GM12878 (cell line): Measurements from ENCODE around the gene PPP1CC. TPM values are rescaled to one million over a fixed set of nuclear protein-coding genes. Genes with fewer than 3 reads are reported as not detected.

ENCODE experiments used
- ATAC-seq: fragments of 200-7000 bp; cut with Tn5 transposase; 3 replicates; pipeline ENCODE4 v1.9.1; 2020; ENCODE audit warnings: mild to moderate bottlenecking, moderate library complexity
- BruUV-seq: library from RNA; stranded (reverse); fragments of 400-500 nt; replicated peaks from 2 replicates; lab custom pipeline; 2021; lab: Mats Ljungman, UMichigan
- CTCF ChIA-PET: fragments of 300-600 bp; sonication (Branson Sonifier 250); formaldehyde crosslinking; extraction: SDS; loops from one replicate; lab custom pipeline; 2021; ENCODE audit warnings: inconsistent platforms; lab: Yijun Ruan, JAX
- POLR2A ChIA-PET: fragments of 350-600 bp; formaldehyde crosslinking; extraction: SDS; loops from one replicate; lab custom pipeline; 2021; ENCODE audit warnings: inconsistent platforms; lab: Charles Lee
- RAD21 ChIA-PET: fragments of 300-600 bp; sonication (Branson Sonifier 250); formaldehyde crosslinking; loops from one replicate; lab custom pipeline; 2023; ENCODE audit warnings: antibody characterized with exemption; ENCODE audit not compliant: unreplicated experiment; lab: Charles Lee
- SMC1A ChIA-PET: fragments of 300-600 bp; sonication (Branson Sonifier 250); formaldehyde crosslinking; loops from one replicate; lab custom pipeline; 2023; ENCODE audit not compliant: unreplicated experiment, uncharacterized antibody; lab: Charles Lee
- DNase-seq: peaks from one replicate; pipeline ENCODE4 v3.0.0-alpha.2; 2011; ENCODE audit warnings: low read depth, low spot score
- FAIRE-seq: peaks from 3 replicates; lab custom pipeline; 2011; peaks lifted over from hg19 to GRCh38; lab: Jason Lieb, UNC
- H2AFZ ChIP-seq: 2 replicates; pipeline ENCODE4 v1.6.0; 2011; ENCODE audit warnings: low read depth, low read length, control low read depth; ENCODE audit not compliant: control insufficient read depth
- H3K27ac ChIP-seq: 2 replicates; pipeline ENCODE4 v1.5.1; 2011; ENCODE audit warnings: control low read depth; ENCODE audit not compliant: control insufficient read depth, insufficient read depth
- H3K27me3 ChIP-seq, 2 experiments: replicated peaks in 1 of 2; 2 replicates each; pipeline versions ENCODE4 v1.6.0 to v1.6.1; 2011; ENCODE audit warnings: low read length in 1 of 2; ENCODE audit not compliant: control insufficient read depth in 2 of 2, insufficient read depth in 2 of 2
- H3K36me3 ChIP-seq, 2 experiments: 2 replicates each; pipeline ENCODE4 v1.5.1; 2011; ENCODE audit warnings: low read length in 1 of 2; ENCODE audit not compliant: control insufficient read depth in 2 of 2, insufficient read depth in 2 of 2
- H3K4me1 ChIP-seq: 2 replicates; pipeline ENCODE4 v1.6.1; 2011; ENCODE audit warnings: mild to moderate bottlenecking, low read length, moderate library complexity, mixed read lengths; ENCODE audit not compliant: control insufficient read depth, insufficient read depth
- H3K4me2 ChIP-seq: 2 replicates; pipeline ENCODE4 v1.6.0; 2011; ENCODE audit warnings: control low read depth; ENCODE audit not compliant: control insufficient read depth, insufficient read depth
- H3K4me3 ChIP-seq: fragments of 200-600 bp; sonication (generic); 2 replicates; pipeline ENCODE4 v1.5.1; 2016
- H3K79me2 ChIP-seq: 2 replicates; pipeline ENCODE4 v1.6.0; 2011; ENCODE audit warnings: low read length; ENCODE audit not compliant: control insufficient read depth, insufficient read depth
- H3K9ac ChIP-seq: 2 replicates; pipeline ENCODE4 v1.8.0; 2011; ENCODE audit warnings: low read length, control low read depth, mixed read lengths; ENCODE audit not compliant: control insufficient read depth, insufficient read depth
- H3K9me3 ChIP-seq: replicated peaks from 3 replicates; pipeline ENCODE4 v1.5.1; 2011; ENCODE audit warnings: mild to moderate bottlenecking, low read length; ENCODE audit not compliant: control insufficient read depth, insufficient read depth
- H4K20me1 ChIP-seq: 2 replicates; pipeline ENCODE4 v1.6.0; 2011; ENCODE audit not compliant: control insufficient read depth, insufficient read depth
- MXI1 ChIP-seq: fragments of 150-350 bp; IDR thresholded peaks from 2 replicates; pipeline ENCODE4 v1.6.1; 2011; ENCODE audit warnings: low read depth, mild to moderate bottlenecking, inconsistent platforms, low read length, improper control_type of control experiment
- TCF3 ChIP-seq: IDR thresholded peaks from 2 replicates; pipeline ENCODE4 v1.6.1; 2012; ENCODE audit warnings: low read depth, mild to moderate bottlenecking, low read length, borderline replicate concordance; ENCODE audit not compliant: insufficient read depth
- YY1 ChIP-seq: IDR thresholded peaks from 2 replicates; pipeline ENCODE4 v1.6.1; 2011; ENCODE audit warnings: low read depth, mild to moderate bottlenecking, low read length
- ZBED1 ChIP-seq: IDR thresholded peaks from 2 replicates; pipeline ENCODE4 v1.6.1; 2016; ENCODE audit warnings: borderline replicate concordance
- WGBS: methylation state at CpG from one replicate; pipeline ENCODE4 v1.1.6; 2016; ENCODE audit warnings: low lambda C conversion rate; ENCODE audit not compliant: insufficient replicate concordance, insufficient coverage; ENCODE audit errors: missing lambda C conversion rate; 5-methylcytosine and 5-hydroxymethylcytosine counted together
- in situ Hi-C: fragments of 300-500 bp; cut with MboI; formaldehyde crosslinking; loops from 9 replicates; pipeline ENCODE4 v1.14.3; 2018; ENCODE audit warnings: mixed read lengths
- intact Hi-C: fragments of 100-400 bp; cut with micrococcal nuclease; formaldehyde crosslinking; loops from one replicate; pipeline ENCODE4 v1.14.2; 2022; ENCODE audit not compliant: unreplicated experiment
- polyA plus RNA-seq, 11 experiments: library from polyadenylated mRNA; depleted of rRNA in 4 of 11; unstranded in 6 of 11; stranded (reverse) in 5 of 11; fragments of >200 nt; fragmentation: Nextera tagmentation in 4 of 11; fragmentation: Illumina TruSeq in 1 of 11; extraction: Ambion mirVana in 4 of 11; extraction: Trizol in 1 of 11; gene quantifications; 1 replicate in 1 of 11; 2 replicates in 10 of 11; pipeline versions ENCODE4 v1.2.1 to v1.2.3, GENCODE V29; 2011 to 2016; ENCODE audit warnings: inconsistent platforms in 2 of 11, missing spikeins in 2 of 11, low read depth in 1 of 11
- total RNA-seq, 4 experiments: library from RNA; depleted of rRNA in 3 of 4; stranded (reverse); fragments of >200 nt in 3 of 4; fragmentation: Illumina TruSeq in 1 of 4; extraction: Trizol in 1 of 4; gene quantifications; 2 replicates each; pipeline versions ENCODE4 v1.2.1 to v1.2.3, GENCODE V29; 2013 to 2021
- TF ChIP-seq, protein P1 (sequence below): fragments of 450-650 bp; IDR thresholded peaks from 2 replicates; pipeline ENCODE4 v1.6.1; 2017; ENCODE audit warnings: antibody characterized with exemption, mild to moderate bottlenecking, moderate library complexity
- TF ChIP-seq, protein P2 (sequence below): IDR thresholded peaks from 2 replicates; pipeline ENCODE4 v1.6.1; 2011; ENCODE audit warnings: low read depth, low read length, improper control_type of control experiment, borderline replicate concordance

Gene PPP1CC
- total and polyA plus RNA-seq, 10 of the 15 experiments (the other 5 are each of a cell fraction or from before 2014, with no cell fraction given), result 64.4 to 279 (median 157) TPM

DNA sequence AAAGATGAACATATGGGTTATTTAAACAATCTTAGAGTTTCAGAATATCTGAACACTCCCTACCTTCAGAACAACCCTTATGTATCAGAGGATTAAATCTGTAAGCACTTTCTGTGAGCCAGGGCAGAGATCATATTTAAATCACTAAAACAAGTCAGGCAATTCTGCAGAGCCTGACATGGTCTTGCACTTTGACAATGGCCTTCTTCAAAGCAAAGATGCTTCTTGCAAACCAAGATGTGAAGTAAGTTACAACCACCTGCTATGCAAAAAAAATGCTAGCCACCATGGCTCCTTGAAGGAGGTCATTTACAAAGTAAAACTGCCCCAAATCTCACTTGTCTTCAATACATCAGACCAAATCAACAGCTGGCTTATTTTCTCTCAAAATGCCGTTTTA is 3.2 kb downstream of the PPP1CC start:
- ChIA-PET CTCF (interaction anchor here (0.7 to 1.0 kb wide), 4 partner anchors 9 to 138 kb away, joined by 3 to 4 read pairs (median 3); no protein-coding TSS in a partner anchor), RAD21 (interaction anchor here (0.6 to 2.6 kb wide), 6 partner anchors 9 to 120 kb away, joined by 3 to 11 read pairs (median 5); no protein-coding TSS in a partner anchor), POLR2A (interaction anchor here (0.7 to 2.7 kb wide), 4 partner anchors 12 to 455 kb away, joined by 3 to 21 read pairs (median 6); no protein-coding TSS in a partner anchor), SMC1A (interaction anchor here (0.7 to 6.3 kb wide), 5 partner anchors 10 to 712 kb away, joined by 3 to 55 read pairs (median 4); no protein-coding TSS in a partner anchor)
- Histone ChIP-seq H2AFZ (no peak overlapping the region), H3K4me3 (peak overlapping the region; percentile 63), H3K4me2 (peak overlapping the region; percentile 91), H3K36me3 (no peaks in the 10 kb centered on the region; a peak in 1 of 4 replicates), H4K20me1 (peaks cover 14% of the 10 kb centered on the region), H3K9me3 (no peaks in the 10 kb centered on the region), H3K9ac (peak overlapping the region; percentile 38; the same call in 1 of the 2 replicates), H3K27me3 (no peaks in the 10 kb centered on the region), H3K27ac (peak overlapping the region; percentile 35; the same call in 1 of the 2 replicates), H3K4me1 (peaks cover 9% of the 10 kb centered on the region; the same call in 1 of the 2 replicates), H3K79me2 (peaks cover 82% of the 10 kb centered on the region)
- in situ Hi-C loops, result no loop called here
- 0% methylated on average over 1 of the region's 1 CpG for WGBS
- FAIRE-seq, result no peak
- no peak for DNase-seq
- no TSS peak for BruUV-seq
- intact Hi-C loops, result no loop called here
- no peak; the same call in 1 of the 3 replicates for ATAC-seq
- TF ChIP-seq, protein P1, sequence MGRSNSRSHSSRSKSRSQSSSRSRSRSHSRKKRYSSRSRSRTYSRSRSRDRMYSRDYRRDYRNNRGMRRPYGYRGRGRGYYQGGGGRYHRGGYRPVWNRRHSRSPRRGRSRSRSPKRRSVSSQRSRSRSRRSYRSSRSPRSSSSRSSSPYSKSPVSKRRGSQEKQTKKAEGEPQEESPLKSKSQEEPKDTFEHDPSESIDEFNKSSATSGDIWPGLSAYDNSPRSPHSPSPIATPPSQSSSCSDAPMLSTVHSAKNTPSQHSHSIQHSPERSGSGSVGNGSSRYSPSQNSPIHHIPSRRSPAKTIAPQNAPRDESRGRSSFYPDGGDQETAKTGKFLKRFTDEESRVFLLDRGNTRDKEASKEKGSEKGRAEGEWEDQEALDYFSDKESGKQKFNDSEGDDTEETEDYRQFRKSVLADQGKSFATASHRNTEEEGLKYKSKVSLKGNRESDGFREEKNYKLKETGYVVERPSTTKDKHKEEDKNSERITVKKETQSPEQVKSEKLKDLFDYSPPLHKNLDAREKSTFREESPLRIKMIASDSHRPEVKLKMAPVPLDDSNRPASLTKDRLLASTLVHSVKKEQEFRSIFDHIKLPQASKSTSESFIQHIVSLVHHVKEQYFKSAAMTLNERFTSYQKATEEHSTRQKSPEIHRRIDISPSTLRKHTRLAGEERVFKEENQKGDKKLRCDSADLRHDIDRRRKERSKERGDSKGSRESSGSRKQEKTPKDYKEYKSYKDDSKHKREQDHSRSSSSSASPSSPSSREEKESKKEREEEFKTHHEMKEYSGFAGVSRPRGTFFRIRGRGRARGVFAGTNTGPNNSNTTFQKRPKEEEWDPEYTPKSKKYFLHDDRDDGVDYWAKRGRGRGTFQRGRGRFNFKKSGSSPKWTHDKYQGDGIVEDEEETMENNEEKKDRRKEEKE, result no peak
- TF ChIP-seq, protein P2, sequence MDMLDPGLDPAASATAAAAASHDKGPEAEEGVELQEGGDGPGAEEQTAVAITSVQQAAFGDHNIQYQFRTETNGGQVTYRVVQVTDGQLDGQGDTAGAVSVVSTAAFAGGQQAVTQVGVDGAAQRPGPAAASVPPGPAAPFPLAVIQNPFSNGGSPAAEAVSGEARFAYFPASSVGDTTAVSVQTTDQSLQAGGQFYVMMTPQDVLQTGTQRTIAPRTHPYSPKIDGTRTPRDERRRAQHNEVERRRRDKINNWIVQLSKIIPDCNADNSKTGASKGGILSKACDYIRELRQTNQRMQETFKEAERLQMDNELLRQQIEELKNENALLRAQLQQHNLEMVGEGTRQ, result no peak
- TF ChIP-seq YY1 (0 out of 2 replicates have a peak, but pooled peaks have one; percentile 14), MXI1 (0 out of 2 replicates have a peak, but pooled peaks have one; percentile 39), TCF3 (no peak), ZBED1 (peak; percentile 50; the same call in 1 of the 2 replicates)
